ENCODE measurements around the gene DIAPH1. TPM values are rescaled to one million over a fixed set of nuclear protein-coding genes. Genes with fewer than 3 reads are reported as not detected.

DIAPH1 gene
- total RNA-seq, 4 donors from 2014 or later = 35.2 to 62.3 (median 53.4) TPM

- no peak for ATAC-seq
- Histone ChIP-seq H3K27me3 (no peaks in the 10 kb centered on the region), H3K4me1 (peaks cover 3 to 24% (median 5%) of the 10 kb centered on the region in 3 donors), H3K4me3 (no peak overlapping the region), H3K27ac (no peak overlapping the region), H3K9me3 (no peaks in the 10 kb centered on the region), H3K36me3 (peaks cover 0 to 37% of the 10 kb centered on the region in 2 donors)
- 88 to 89% methylated on average over 8 of the region's 8 CpGs for WGBS, 2 donors (ENCODE audit: low coverage in 1 of 2)
- TF ChIP-seq POLR2AphosphoS5 (IDR thresholded peaks at IDR 0.05) (no peak), CTCF (IDR thresholded peaks at IDR 0.05) (no peak), POLR2A (IDR thresholded peaks at IDR 0.05) (no peak), EP300 (IDR thresholded peaks at IDR 0.05) (no peak)
Measured at GRCh38 chr5:141565826-141566570, 52.8 kb downstream of the DIAPH1 start.

- H3K4me1 ChIP-seq = peaks cover 7 to 39% (median 16%) of the 10 kb centered on the region in 3 donors
- ATAC-seq = peak; percentile 54
- H3K27me3 ChIP-seq = no peaks in the 10 kb centered on the region
- H3K4me3 ChIP-seq = no peak overlapping the region
- no peaks in the 10 kb centered on the region for H3K9me3 ChIP-seq
- peaks cover 0 to 20% of the 10 kb centered on the region in 2 donors for H3K36me3 ChIP-seq
- TF ChIP-seq CTCF (IDR thresholded peaks at IDR 0.05) (peak; percentile 89 to 99 (median 96)), EP300 (IDR thresholded peaks at IDR 0.05) (no peak), POLR2A (IDR thresholded peaks at IDR 0.05) (no peak), POLR2AphosphoS5 (IDR thresholded peaks at IDR 0.05) (peak; percentile 78)
- WGBS, 2 donors (ENCODE audit: low coverage in 1 of 2) = 15 to 20% methylated on average over 5 of the region's 5 CpGs
- H3K27ac ChIP-seq = peak overlapping the region; percentile 56 to 69 (median 63)
Measured at GRCh38 chr5:141564216-141564692, 54.5 kb downstream of the DIAPH1 start.

- no peaks in the 10 kb centered on the region for H3K9me3 ChIP-seq
- peaks cover 13 to 53% (median 16%) of the 10 kb centered on the region in 3 donors for H3K4me1 ChIP-seq
- peak overlapping the region; percentile 85 to 99 (median 88) for H3K27ac ChIP-seq
- ATAC-seq = peak; percentile 87
- peaks cover 0 to 6% of the 10 kb centered on the region in 2 donors for H3K36me3 ChIP-seq
- no peaks in the 10 kb centered on the region for H3K27me3 ChIP-seq
- WGBS, 2 donors (ENCODE audit: low coverage in 1 of 2) = 11 to 13% methylated on average over 8 to 9 of the region's 9 CpGs
- H3K4me3 ChIP-seq = peak overlapping the region; percentile 20 to 27
- no peak for TF ChIP-seq EP300 (IDR thresholded peaks at IDR 0.05)
- no peak for TF ChIP-seq POLR2A (IDR thresholded peaks at IDR 0.05)
- peak; percentile 97 for TF ChIP-seq POLR2AphosphoS5 (IDR thresholded peaks at IDR 0.05)
- peak; percentile 89 to 97 (median 92) for TF ChIP-seq CTCF (IDR thresholded peaks at IDR 0.05)
Measured at GRCh38 chr5:141560725-141561483, 57.9 kb downstream of the DIAPH1 start.

GRCh38 chr5:141560151-141560550 lies 58.6 kb downstream of the DIAPH1 start:
- H3K9me3 ChIP-seq = no peaks in the 10 kb centered on the region
- TF ChIP-seq POLR2AphosphoS5 (IDR thresholded peaks at IDR 0.05) = no peak
- no peak for TF ChIP-seq CTCF (IDR thresholded peaks at IDR 0.05)
- no peak for TF ChIP-seq POLR2A (IDR thresholded peaks at IDR 0.05)
- no peak for TF ChIP-seq EP300 (IDR thresholded peaks at IDR 0.05)
- H3K27me3 ChIP-seq = no peaks in the 10 kb centered on the region
- H3K36me3 ChIP-seq = no peaks in the 10 kb centered on the region
- H3K4me1 ChIP-seq = peaks cover 13 to 53% (median 16%) of the 10 kb centered on the region in 3 donors
- peak overlapping the region; percentile 85 to 99 (median 88) for H3K27ac ChIP-seq
- peak overlapping the region; percentile 20 to 27 for H3K4me3 ChIP-seq
- ATAC-seq = no peak

Measured in gastroesophageal sphincter (tissue), 4 donors.